ENCODE results near the gene PNPLA7. TPM values are rescaled to one million over a fixed set of nuclear protein-coding genes. Genes with fewer than 3 reads are reported as not detected.

The PNPLA7 gene
- total and polyA plus RNA-seq, 3 donors from 2014 or later = 4.2 to 17.8 (median 10.9) TPM

DNA sequence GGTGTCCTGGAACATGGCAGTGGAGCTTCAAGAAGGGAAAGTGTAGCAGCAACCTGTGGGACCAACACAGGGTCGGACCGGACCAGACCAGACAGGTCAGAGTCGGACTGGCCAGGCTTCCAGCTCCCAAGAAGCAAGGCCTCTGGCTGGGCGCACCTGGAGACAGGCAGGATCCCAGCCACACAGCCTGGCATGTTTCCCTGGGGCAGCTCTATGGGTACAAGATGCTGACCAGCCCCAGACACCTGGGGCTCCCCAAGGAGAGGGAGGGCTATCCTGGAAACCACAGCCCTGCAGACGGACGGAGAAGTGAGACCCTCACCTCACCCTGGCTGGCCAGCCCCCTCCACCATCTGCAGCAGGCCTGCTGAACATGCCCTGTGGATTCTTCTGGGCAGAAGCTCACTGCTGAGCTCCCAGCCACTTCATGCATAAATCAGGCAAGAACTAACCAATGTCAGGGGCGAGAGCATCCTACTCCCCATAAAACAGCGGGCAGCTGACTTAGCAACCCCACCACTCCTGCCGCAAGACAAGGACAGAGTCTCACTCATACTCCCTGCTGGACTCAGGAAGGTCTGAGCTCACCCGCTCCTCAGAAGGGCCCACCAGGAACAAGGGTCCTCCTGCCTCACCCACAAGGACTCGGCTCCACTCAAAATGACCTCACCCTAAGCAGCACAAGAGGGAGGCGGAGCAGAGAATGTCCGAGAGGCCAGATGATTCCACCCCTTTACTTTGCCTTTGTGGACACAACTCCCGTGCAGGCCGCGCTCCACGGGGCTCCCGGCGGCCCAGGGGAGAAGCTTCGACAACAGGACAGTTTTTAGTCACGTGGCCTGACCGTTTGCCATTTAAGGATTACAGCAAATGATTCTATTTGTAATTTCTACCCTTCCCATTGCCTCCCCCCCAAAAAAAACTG lies 31.4 kb upstream of the PNPLA7 start:
- no peak for DNase-seq
- Histone ChIP-seq H3K4me3 (no peak overlapping the region), H3K27ac (no peak overlapping the region), H3K36me3 (ENCODE audit: low read depth, missing control alignments) (no peaks in the 10 kb centered on the region), H3K4me1 (peaks cover 6% of the 10 kb centered on the region), H3K9me3 (no peaks in the 10 kb centered on the region), H3K27me3 (no peaks in the 10 kb centered on the region)
- intact Hi-C loops (cut with DNase I; ENCODE audit: low total_unique reads) = no loop called here
- 87 to 89% methylated on average over 13 to 22 of the region's 22 CpGs for WGBS, 2 donors
- no peak for TF ChIP-seq CTCF (IDR thresholded peaks at IDR 0.05)
- no peak for TF ChIP-seq POLR2A (IDR thresholded peaks at IDR 0.05)

DNA sequence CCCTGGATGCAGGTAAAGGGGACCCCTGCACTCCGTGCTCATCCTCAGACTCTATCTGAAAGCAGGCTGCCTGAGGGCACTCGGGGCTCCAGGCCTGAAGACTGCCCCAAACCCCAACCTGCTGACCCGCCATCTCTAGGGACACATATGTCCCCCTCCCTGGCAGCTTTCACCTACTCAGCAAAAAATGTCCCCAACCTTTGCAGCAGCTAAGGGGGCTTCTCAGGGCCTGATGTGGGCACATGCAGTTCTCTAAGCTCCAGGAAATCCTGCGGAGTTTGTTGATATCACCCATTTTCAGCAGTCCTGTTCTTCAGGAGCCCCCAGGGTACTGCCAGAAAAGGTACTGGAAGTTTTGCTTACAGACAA lies 30.7 kb upstream of the PNPLA7 start:
- TF ChIP-seq CTCF (IDR thresholded peaks at IDR 0.05) = no peak
- TF ChIP-seq POLR2A (IDR thresholded peaks at IDR 0.05) = no peak
- intact Hi-C loops (cut with DNase I; ENCODE audit: low total_unique reads) = no loop called here
- no peaks in the 10 kb centered on the region for H3K9me3 ChIP-seq
- 94 to 97% methylated on average over 4 of the region's 4 CpGs for WGBS, 2 donors
- peaks cover 6% of the 10 kb centered on the region for H3K4me1 ChIP-seq
- no peak overlapping the region for H3K4me3 ChIP-seq
- H3K27me3 ChIP-seq = no peaks in the 10 kb centered on the region
- H3K36me3 ChIP-seq (ENCODE audit: low read depth, missing control alignments) = no peaks in the 10 kb centered on the region
- no peak overlapping the region for H3K27ac ChIP-seq
- no peak for DNase-seq

GRCh38 chr9:137580209-137580953 lies 30.2 kb upstream of the PNPLA7 start:
- 86 to 89% methylated on average over 20 to 21 of the region's 23 CpGs for WGBS, 2 donors
- no peak overlapping the region for H3K27ac ChIP-seq
- no peaks in the 10 kb centered on the region for H3K36me3 ChIP-seq (ENCODE audit: low read depth, missing control alignments)
- TF ChIP-seq CTCF (IDR thresholded peaks at IDR 0.05) (no peak), POLR2A (IDR thresholded peaks at IDR 0.05) (no peak)
- peaks cover 6% of the 10 kb centered on the region for H3K4me1 ChIP-seq
- H3K27me3 ChIP-seq = no peaks in the 10 kb centered on the region
- H3K4me3 ChIP-seq = no peak overlapping the region
- no peaks in the 10 kb centered on the region for H3K9me3 ChIP-seq
- no peak for DNase-seq
- intact Hi-C loops (cut with DNase I; ENCODE audit: low total_unique reads) = no loop called here

- H3K36me3 ChIP-seq (ENCODE audit: low read depth, missing control alignments) = no peaks in the 10 kb centered on the region
- 27 to 31% methylated on average over 8 to 19 of the region's 19 CpGs for WGBS, 2 donors
These were observed 29.0 kb upstream of the PNPLA7 start for GRCh38 chr9:137579259-137579604.

More at GRCh38 chr9:137579259-137579604, 29.0 kb upstream of the PNPLA7 start:
- H3K4me1 ChIP-seq = peaks cover 6% of the 10 kb centered on the region
- peak overlapping the region; percentile 28 to 77 for H3K27ac ChIP-seq
- DNase-seq = no peak
- intact Hi-C loops (cut with DNase I; ENCODE audit: low total_unique reads) = no loop called here
- peak overlapping the region; percentile 95 to 98 for H3K4me3 ChIP-seq
- TF ChIP-seq CTCF (IDR thresholded peaks at IDR 0.05) = no peak
- no peaks in the 10 kb centered on the region for H3K9me3 ChIP-seq
- H3K27me3 ChIP-seq = no peaks in the 10 kb centered on the region
